Heart right ventricle (tissue), 16 donors: ENCODE data around the gene TIRAP. TPM values are rescaled to one million over a fixed set of nuclear protein-coding genes. Genes with fewer than 3 reads are reported as not detected.

Source experiments
- ATAC-seq, 8 donors: fragments of 200-7000 bp; cut with Tn5 transposase; one replicate each; pipeline ENCODE4 v1.9.1; 2020; ENCODE audit warnings: mild to moderate bottlenecking in 8 of 8, moderate library complexity in 8 of 8, moderate number of reproducible peaks in 1 of 8
- DNase-seq, 2 donors: peaks; one replicate each; pipeline ENCODE4 v3.0.0-alpha.2; 2020
- H3K27ac ChIP-seq, 10 donors: fragments of 200-600 bp; sonication (generic) in 2 of 10; one replicate each; pipeline versions ENCODE4 v1.5.0 to v1.8.0; 2020 to 2022; ENCODE audit warnings: mild to moderate bottlenecking in 3 of 10
- H3K27me3 ChIP-seq, 7 donors: fragments of 200-600 bp; one replicate each; pipeline ENCODE4 v1.8.0; 2021 to 2022; ENCODE audit warnings: mild to moderate bottlenecking in 2 of 7
- H3K36me3 ChIP-seq, 9 donors: fragments of 200-600 bp; sonication (generic) in 1 of 9; one replicate each; pipeline versions ENCODE4 v1.5.0 to v1.8.0; 2020 to 2022; ENCODE audit warnings: mild to moderate bottlenecking in 2 of 9
- H3K4me1 ChIP-seq, 9 donors: fragments of 200-600 bp; sonication (generic) in 1 of 9; one replicate each; pipeline versions ENCODE4 v1.5.0 to v1.8.0; 2020 to 2022; ENCODE audit warnings: mild to moderate bottlenecking in 4 of 9
- H3K4me3 ChIP-seq, 10 donors: fragments of 200-600 bp; sonication (generic) in 2 of 10; one replicate each; pipeline versions ENCODE4 v1.5.0 to v1.8.0; 2020 to 2022; ENCODE audit warnings: mild to moderate bottlenecking in 7 of 10, moderate library complexity in 2 of 10
- H3K9me3 ChIP-seq, 11 donors: fragments of 200-600 bp in 10 of 11; sonication (generic) in 2 of 11; one replicate each; pipeline versions ENCODE4 v1.5.0 to v1.8.0; 2013 to 2022; ENCODE audit warnings: mild to moderate bottlenecking in 2 of 11, control low read depth in 1 of 11, moderate library complexity in 1 of 11
- WGBS, 2 donors: extraction: QIAGEN DNeasy Blood & Tissue Kit; methylation state at CpG; one replicate each; pipeline ENCODE4 v1.1.7; 2013; ENCODE audit warnings: inconsistent platforms in 1 of 2; 5-methylcytosine and 5-hydroxymethylcytosine counted together
- intact Hi-C, 10 donors: fragments of 100-400 bp; cut with DNase I; formaldehyde crosslinking; loops; one replicate each; pipeline versions ENCODE4 v1.11.1 to v1.14.2; 2022
- polyA plus RNA-seq, 2 donors: library from polyadenylated mRNA; stranded (reverse); fragments of 200-250 nt; gene quantifications; one replicate each; pipeline ENCODE4 v1.2.3, GENCODE V29; 2013
- total RNA-seq, 10 donors: library from RNA; stranded (reverse); fragmentation: NEBNext Ultra II Directional in 3 of 10; extraction: Animal tissue kit (Norgen Biotek cat#: 25700) in 3 of 10; gene quantifications; one replicate each; pipeline versions ENCODE4 v1.2.1 to v1.2.4, GENCODE V29; 2021 to 2023
- TF ChIP-seq, protein P1 (sequence below), 9 donors: fragments of 200-600 bp; sonication (generic) in 2 of 9; IDR thresholded peaks; one replicate each; pipeline versions ENCODE4 v1.5.0 to v1.8.0; 2021 to 2022; ENCODE audit warnings: antibody characterized with exemption in 9 of 9, mild to moderate bottlenecking in 5 of 9, moderate library complexity in 1 of 9
- donor health status: Arrhythmogenic right ventricular cardiomyopathy.
- donor health status: ischemic (EF 13 %, LVEDD 7.1; RV severe dilation, severe dysfunction).
- donor health status: healthy with polysubstance abuse.
- donor health status: DM: no; HTN: yes; CAD: no.
- donor health status: DM: no; HTN: no; CAD: no.
- donor health status: ischemic (EF 25% LVEDD 6.9; RV normal size, moderate dysfunction).
- donor health status: ischemic (EF 25% LVEDD 5.7; RV mildly dilated, moderate dysfunction).
- donor health status: healthy.
- donor health status: DM: yes; HTN: yes; CAD: no.
- donor health status: Ischemic cardiomyopathy.
- donor health status: ischemic (EF 35%, LVEDD 5.7; RV mildly dilated, moderate dysfunction).
- donor health status: nonischemic (EF 11% LVEDD 7.7; RV severe dilation, severe dysfunction).
- donor health status: DM: yes; HTN: yes; CAD: no.
- donor health status: PGD.
- donor health status: ischemic (EF 29% LVEDD 5.4; RV normal size, mild dysfunction).
- donor health status: nonischemic (EF 23%, LVEDD 6.1; RV moderate dilation, normal function).

Gene TIRAP
- total and polyA plus RNA-seq, 12 donors: 3.1 to 10.1 (median 7.8) TPM

DNA sequence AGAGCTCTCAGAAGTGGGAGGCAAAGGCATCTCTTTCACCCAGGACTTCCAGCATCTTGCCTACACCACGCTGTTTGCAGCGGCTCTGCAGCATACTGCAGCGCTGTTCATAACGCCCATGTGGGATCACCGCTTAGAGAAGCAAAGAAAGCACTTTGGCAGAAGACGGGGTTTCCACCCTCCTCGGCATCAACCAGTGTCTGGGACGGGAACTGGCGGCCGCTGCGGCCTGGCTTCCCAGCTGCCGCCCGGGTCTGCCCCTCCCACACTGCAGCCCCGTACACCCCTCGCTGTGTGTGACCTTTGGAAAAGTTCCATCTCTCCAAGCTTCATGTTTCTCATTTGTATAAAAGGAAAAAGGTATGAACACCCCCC, 545 bp upstream of the TIRAP start:
- Histone ChIP-seq H3K9me3 (no peaks in the 10 kb centered on the region), H3K27me3 (no peaks in the 10 kb centered on the region), H3K36me3 (peaks cover 0 to 17% (median 0%) of the 10 kb centered on the region in 9 donors), H3K27ac (peak overlapping the region; percentile 55 to 97 (median 93)), H3K4me3 (peak overlapping the region; percentile 49 to 87 (median 78)), H3K4me1 (peaks cover 0 to 51% (median 11%) of the 10 kb centered on the region in 9 donors)
- intact Hi-C loops: loop anchor here in 2 of 10 donors (2.0 to 5.0 kb wide), 2 partner anchors 14 to 65 kb away; partner anchors contain the start of genes FOXRED1 (in 1 of the 2) and SRPRA (in 1 of the 2)
- WGBS, 2 donors: 2% methylated on average over 15 of the region's 15 CpGs
- DNase-seq (peak; percentile 48 to 63), ATAC-seq (peak; percentile 68 to 87 (median 81))
- TF ChIP-seq, protein P1, sequence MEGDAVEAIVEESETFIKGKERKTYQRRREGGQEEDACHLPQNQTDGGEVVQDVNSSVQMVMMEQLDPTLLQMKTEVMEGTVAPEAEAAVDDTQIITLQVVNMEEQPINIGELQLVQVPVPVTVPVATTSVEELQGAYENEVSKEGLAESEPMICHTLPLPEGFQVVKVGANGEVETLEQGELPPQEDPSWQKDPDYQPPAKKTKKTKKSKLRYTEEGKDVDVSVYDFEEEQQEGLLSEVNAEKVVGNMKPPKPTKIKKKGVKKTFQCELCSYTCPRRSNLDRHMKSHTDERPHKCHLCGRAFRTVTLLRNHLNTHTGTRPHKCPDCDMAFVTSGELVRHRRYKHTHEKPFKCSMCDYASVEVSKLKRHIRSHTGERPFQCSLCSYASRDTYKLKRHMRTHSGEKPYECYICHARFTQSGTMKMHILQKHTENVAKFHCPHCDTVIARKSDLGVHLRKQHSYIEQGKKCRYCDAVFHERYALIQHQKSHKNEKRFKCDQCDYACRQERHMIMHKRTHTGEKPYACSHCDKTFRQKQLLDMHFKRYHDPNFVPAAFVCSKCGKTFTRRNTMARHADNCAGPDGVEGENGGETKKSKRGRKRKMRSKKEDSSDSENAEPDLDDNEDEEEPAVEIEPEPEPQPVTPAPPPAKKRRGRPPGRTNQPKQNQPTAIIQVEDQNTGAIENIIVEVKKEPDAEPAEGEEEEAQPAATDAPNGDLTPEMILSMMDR (IDR thresholded peaks at IDR 0.05): no peak

DNA sequence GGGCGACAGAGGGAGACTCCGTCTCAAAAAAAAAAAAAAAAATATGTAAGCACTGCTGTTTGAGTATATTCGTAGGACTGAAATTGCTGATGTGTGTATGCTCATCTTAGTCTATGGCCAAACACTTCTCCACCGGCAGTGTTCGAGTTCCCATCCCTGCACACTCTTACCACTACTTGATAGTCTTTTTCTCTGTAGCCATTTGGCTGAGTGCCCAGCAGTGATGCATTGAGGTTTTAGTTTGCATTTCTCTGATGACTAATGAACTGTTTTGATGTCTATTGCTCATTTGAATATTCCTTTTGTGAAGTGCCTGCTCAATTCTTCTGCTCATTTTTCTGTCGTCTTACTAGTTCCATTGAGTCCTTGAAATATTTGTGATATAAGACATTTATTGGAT, 1.9 kb downstream of the TIRAP start:
- Histone ChIP-seq H3K4me1 (peaks cover 0 to 51% (median 11%) of the 10 kb centered on the region in 9 donors), H3K36me3 (peaks cover 0 to 33% (median 7%) of the 10 kb centered on the region in 9 donors), H3K4me3 (peak overlapping the region in 1 of 10 donors; percentile 82), H3K27ac (no peak overlapping the region), H3K9me3 (no peaks in the 10 kb centered on the region), H3K27me3 (no peaks in the 10 kb centered on the region)
- DNase-seq: no peak
- no peak for ATAC-seq
- TF ChIP-seq, protein P1 (IDR thresholded peaks at IDR 0.05): no peak
- intact Hi-C loops: loop anchor here in 2 of 10 donors (2.0 to 5.0 kb wide), 2 partner anchors 18 to 68 kb away; no protein-coding TSS in a partner anchor
- WGBS, 2 donors: 64 to 68% methylated on average over 6 of the region's 6 CpGs

DNA sequence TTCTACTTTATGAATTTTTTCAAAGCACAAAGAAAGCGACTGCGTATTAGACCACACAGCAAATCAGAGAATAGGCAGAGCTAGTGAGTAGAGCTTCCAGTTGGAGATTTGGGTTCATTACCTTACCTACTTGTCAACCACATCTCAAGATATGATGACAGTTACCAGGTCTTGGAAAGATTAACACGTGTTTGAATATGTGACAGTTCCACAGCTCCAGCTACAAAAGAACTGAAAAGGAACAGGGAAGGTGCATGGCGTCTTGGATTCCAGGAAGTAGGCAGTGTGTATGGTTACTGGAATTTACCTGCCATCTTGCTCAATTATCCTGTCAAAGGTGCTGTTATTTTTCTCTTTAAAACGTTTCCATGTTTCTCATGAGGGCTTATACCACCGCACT, 5.3 kb downstream of the TIRAP start:
- ATAC-seq (no peak), DNase-seq (no peak)
- intact Hi-C loops: no loop called here
- 76 to 83% methylated on average over 6 of the region's 6 CpGs for WGBS, 2 donors
- H3K4me3 ChIP-seq: no peak overlapping the region
- no peaks in the 10 kb centered on the region for H3K27me3 ChIP-seq
- H3K36me3 ChIP-seq: peaks cover 0 to 67% (median 18%) of the 10 kb centered on the region in 9 donors
- no peaks in the 10 kb centered on the region for H3K9me3 ChIP-seq
- H3K27ac ChIP-seq: no peak overlapping the region
- TF ChIP-seq, protein P1 (IDR thresholded peaks at IDR 0.05): no peak
- peaks cover 0 to 22% (median 4%) of the 10 kb centered on the region in 9 donors for H3K4me1 ChIP-seq

DNA sequence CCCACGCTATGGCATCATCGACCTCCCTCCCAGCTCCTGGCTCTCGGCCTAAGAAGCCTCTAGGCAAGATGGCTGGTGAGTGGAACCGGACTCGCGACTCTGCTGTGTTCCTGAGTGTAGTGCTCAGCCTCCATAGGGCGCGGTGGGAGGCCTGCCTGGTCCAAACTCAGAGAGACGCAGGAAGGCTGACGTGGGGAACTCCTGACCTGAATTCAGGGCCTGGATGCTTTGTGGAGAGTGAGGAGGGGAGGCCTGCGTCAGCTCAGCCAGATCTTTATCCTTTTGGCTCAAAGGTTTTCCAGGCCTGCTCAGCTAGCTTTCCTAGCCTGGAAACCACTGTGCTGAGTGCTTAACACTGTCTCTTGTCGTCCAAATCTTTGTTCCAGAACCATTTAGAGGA, 8.0 kb downstream of the TIRAP start:
- 77 to 80% methylated on average over 12 of the region's 12 CpGs for WGBS, 2 donors
- TF ChIP-seq, protein P1 (IDR thresholded peaks at IDR 0.05): no peak
- intact Hi-C loops: no loop called here
- no peak overlapping the region for H3K27ac ChIP-seq
- no peak overlapping the region for H3K4me3 ChIP-seq
- H3K9me3 ChIP-seq: no peaks in the 10 kb centered on the region
- H3K27me3 ChIP-seq: no peaks in the 10 kb centered on the region
- peaks cover 0 to 93% (median 20%) of the 10 kb centered on the region in 9 donors for H3K36me3 ChIP-seq
- ATAC-seq: peak in 4 of 8 donors; percentile 8 to 52 (median 18)
- DNase-seq: no peak
- no peaks in the 10 kb centered on the region for H3K4me1 ChIP-seq
